ENCODE measurements around the gene UQCRC2. TPM values are rescaled to one million over a fixed set of nuclear protein-coding genes. Genes with fewer than 3 reads are reported as not detected.

UQCRC2 gene
- total RNA-seq, 1 experiment from 2014 or later = 249 TPM

GRCh38 chr16:22008215-22009059, 55.3 kb downstream of the UQCRC2 start:
- H3K4me1 ChIP-seq (ENCODE audit: control insufficient read depth in 1 of 2, insufficient read depth in 2 of 2, low read length in 2 of 2) = peaks cover 17 to 43% of the 10 kb centered on the region in 2 experiments
- no peaks in the 10 kb centered on the region for H3K9me3 ChIP-seq (ENCODE audit: control insufficient read depth in 1 of 2, insufficient read depth in 1 of 2, low read depth in 1 of 2, low read length in 2 of 2)
- TF ChIP-seq SRF (IDR thresholded peaks at IDR 0.05; ENCODE audit: low read depth) (no peak), JUND (IDR thresholded peaks at IDR 0.05) (no peak), EZH2phosphoT487 (IDR thresholded peaks at IDR 0.05; ENCODE audit: borderline replicate concordance) (no peak), CEBPB (IDR thresholded peaks at IDR 0.05; ENCODE audit: low read depth) (no peak), EGR1 (IDR thresholded peaks at IDR 0.05; ENCODE audit: low read depth) (no peak), ZNF274 (IDR thresholded peaks at IDR 0.05; ENCODE audit: low read depth, low read length) (no peak), CTCF (IDR thresholded peaks at IDR 0.05 in 2 of 3, conservative IDR thresholded peaks at IDR 0.05 in 1 of 3; ENCODE audit: borderline replicate concordance in 1 of 3, insufficient read depth in 1 of 3, low read depth in 2 of 3, low read length in 2 of 3) (no peak), FOSL1 (IDR thresholded peaks at IDR 0.05; ENCODE audit: low read depth) (no peak), POLR2A (IDR thresholded peaks at IDR 0.05; ENCODE audit: borderline replicate concordance, extremely low read depth, insufficient read depth, insufficient read length) (no peak)
- ChIA-PET RAD21 (ENCODE audit: low non-redundant PET in 1 of 2, low total read pairs in 2 of 2, uncharacterized antibody in 2 of 2, unreplicated experiment in 2 of 2) (interaction anchor here (0.6 to 2.0 kb wide), 2 partner anchors 69 to 91 kb away, joined by 5 to 6 read pairs; no protein-coding TSS in a partner anchor), CTCF (interaction anchor here (1.2 to 7.6 kb wide), 6 partner anchors 8 to 180 kb away, joined by 4 to 57 read pairs (median 5); no protein-coding TSS in a partner anchor), POLR2A (interaction anchor here (0.8 kb wide), 1 partner anchor 12 kb away, joined by 3 read pairs; no protein-coding TSS in a partner anchor)
- H3K36me3 ChIP-seq (ENCODE audit: control insufficient read depth in 1 of 2, insufficient read depth in 2 of 2, low read length in 2 of 2) = no peaks in the 10 kb centered on the region
- H3K9me2 ChIP-seq (ENCODE audit: insufficient read depth) = no peaks in the 10 kb centered on the region
- ATAC-seq = peak; percentile 26
- intact Hi-C loops (cut with micrococcal nuclease) = loop anchor here (10.0 kb wide), 1 partner anchor 286 kb away; the partner anchor contains the start of gene POLR3E
- no peak for DNase-seq (ENCODE audit: low read depth, low spot score)
- H3K27me3 ChIP-seq (ENCODE audit: insufficient read depth, low read length) = no peaks in the 10 kb centered on the region
- H2AFZ ChIP-seq (ENCODE audit: low read depth, low read length, poor library complexity, severe bottlenecking) = no peak overlapping the region
- no TSS peak for BruUV-seq (replicated peaks)
- H3K27ac ChIP-seq (ENCODE audit: low read depth, low read length) = peak overlapping the region; percentile 85
- peak overlapping the region; percentile 87 for H3K9ac ChIP-seq (ENCODE audit: low read length)
- no peaks in the 10 kb centered on the region for H4K20me1 ChIP-seq (ENCODE audit: insufficient read depth)
- peak overlapping the region; percentile 90 for H3K4me2 ChIP-seq (ENCODE audit: low read length)
- peaks cover 62% of the 10 kb centered on the region for H3K79me2 ChIP-seq (ENCODE audit: insufficient read depth, low read length)
- H3K4me3 ChIP-seq (replicated peaks in 1 of 2; ENCODE audit: low read depth in 1 of 2, low read length in 2 of 2) = peak overlapping the region; percentile 88 to 89
